ENCODE data around the gene TCF4.

- TF ChIP-seq CTCF (IDR thresholded peaks at IDR 0.05; ENCODE audit: low read depth, low read length, missing input control): no peak
- TF ChIP-seq REST (IDR thresholded peaks at IDR 0.05): no peak
- no peak for TF ChIP-seq MAX (IDR thresholded peaks at IDR 0.05)
- TF ChIP-seq TAF1 (conservative IDR thresholded peaks at IDR 0.05): no peak
- no peak for TF ChIP-seq GABPA (IDR thresholded peaks at IDR 0.05 in 1 of 2, conservative IDR thresholded peaks at IDR 0.05 in 1 of 2)
- no peak for TF ChIP-seq RAD21 (IDR thresholded peaks at IDR 0.05)
- TF ChIP-seq ZBTB33 (IDR thresholded peaks at IDR 0.05): no peak
- no peak for TF ChIP-seq HNF4G (IDR thresholded peaks at IDR 0.05)
- TF ChIP-seq ATF3 (IDR thresholded peaks at IDR 0.05): no peak
- no peak for TF ChIP-seq YY1 (IDR thresholded peaks at IDR 0.05)
- TF ChIP-seq SP1 (IDR thresholded peaks at IDR 0.05): no peak
- no peak for TF ChIP-seq RXRA (IDR thresholded peaks at IDR 0.05)
- no peak for TF ChIP-seq JUND (IDR thresholded peaks at IDR 0.05)
Observed at GRCh38 chr18:55603775-55604174, 15.8 kb upstream of the TCF4 start.
